DOHH2 (cell line): ENCODE results near the gene FAM151A.
"Not testable (repeated sequence)": the region's sequence is repeated elsewhere in the genome, so short reads cannot be mapped to it uniquely, and the experiment has no call there.

Experiments used
- H3F3A ChIP-seq: fragments of 200-600 bp; sonication (generic), shearing (Covaris generic); 2 replicates; pipeline ENCODE4 v1.6.0; 2016; ENCODE audit warnings: antibody characterized with exemption, mild to moderate bottlenecking; ENCODE audit not compliant: control insufficient read depth, insufficient read depth
- H3K27ac ChIP-seq: fragments of 200-600 bp; sonication (generic); 2 replicates; pipeline ENCODE4 v1.5.1; 2014; ENCODE audit warnings: low read depth, mild to moderate bottlenecking, low read length, moderate library complexity
- H3K27me3 ChIP-seq: fragments of 200-600 bp; sonication (generic); 2 replicates; pipeline ENCODE4 v1.6.1; 2014; ENCODE audit warnings: mild to moderate bottlenecking, low read length, mixed read lengths; ENCODE audit not compliant: control insufficient read depth
- H3K36me3 ChIP-seq: fragments of 200-600 bp; sonication (generic); 2 replicates; pipeline ENCODE4 v1.6.1; 2014; ENCODE audit warnings: mild to moderate bottlenecking, low read length, moderate library complexity, mixed read lengths; ENCODE audit not compliant: control insufficient read depth
- H3K4me1 ChIP-seq: fragments of 200-600 bp; sonication (generic); 2 replicates; pipeline ENCODE4 v1.6.1; 2014; ENCODE audit warnings: mild to moderate bottlenecking, low read length, mixed read lengths; ENCODE audit not compliant: control insufficient read depth
- H3K4me2 ChIP-seq: fragments of 200-600 bp; sonication (generic); 2 replicates; pipeline ENCODE4 v1.6.0; 2014; ENCODE audit warnings: mild to moderate bottlenecking, low read length, moderate library complexity
- H3K4me3 ChIP-seq: fragments of 200-600 bp; sonication (generic); 2 replicates; pipeline ENCODE4 v1.5.1; 2014; ENCODE audit warnings: mild to moderate bottlenecking, low read length, mixed read lengths
- H3K79me2 ChIP-seq: fragments of 200-600 bp; sonication (generic); 2 replicates; pipeline ENCODE4 v1.6.1; 2014; ENCODE audit warnings: mild to moderate bottlenecking, low read length, mixed read lengths; ENCODE audit not compliant: control insufficient read depth
- H3K9me2 ChIP-seq: fragments of 200-600 bp; sonication (generic); replicated peaks from 2 replicates; pipeline ENCODE4 v1.6.1; 2014; ENCODE audit warnings: mild to moderate bottlenecking, low read length, mixed read lengths; ENCODE audit not compliant: control insufficient read depth
- H3K9me3 ChIP-seq: fragments of 200-600 bp; sonication (generic); 2 replicates; pipeline ENCODE4 v1.6.1; 2014; ENCODE audit warnings: antibody characterized with exemption, low read length, mixed read lengths; ENCODE audit not compliant: control insufficient read depth, insufficient read depth
- H4K20me1 ChIP-seq: fragments of 200-600 bp; sonication (generic); 2 replicates; pipeline ENCODE4 v1.6.0; 2014; ENCODE audit warnings: low read depth, mild to moderate bottlenecking, antibody characterized with exemption, low read length, moderate library complexity; ENCODE audit not compliant: control insufficient read depth, insufficient read depth
- CTCF ChIP-seq: fragments of 200-600 bp; sonication (generic); IDR thresholded peaks from one replicate; pipeline ENCODE4 v1.5.1; 2014; ENCODE audit warnings: antibody characterized with exemption, mild to moderate bottlenecking, low read depth, low read length; ENCODE audit not compliant: poor library complexity, severe bottlenecking
- EZH2phosphoT487 ChIP-seq: fragments of 200-600 bp; sonication (generic); IDR thresholded peaks from 2 replicates; pipeline ENCODE4 v1.6.1; 2017; ENCODE audit warnings: borderline replicate concordance, mild to moderate bottlenecking, antibody characterized with exemption, low read length, moderate library complexity, mixed read lengths

The FAM151A gene

DNA sequence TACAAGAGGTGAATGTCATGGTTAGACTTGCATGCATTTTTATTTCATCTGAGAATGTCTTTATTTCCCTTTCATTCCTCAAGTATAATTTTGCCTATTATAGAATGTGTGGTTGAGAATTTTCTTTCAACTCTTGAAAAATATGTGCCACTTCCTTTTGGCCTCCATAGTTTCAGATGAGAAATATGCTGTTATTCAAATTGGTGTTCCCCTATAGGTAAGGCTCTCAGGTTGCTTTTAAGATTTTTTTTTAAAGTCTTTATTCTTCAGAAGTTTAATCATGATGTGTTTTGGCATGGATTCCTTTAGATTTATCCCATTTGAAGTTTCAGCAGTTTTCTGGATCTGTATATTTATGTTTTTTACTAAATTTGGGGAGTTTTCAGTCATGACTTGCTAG, 20.4 kb upstream of the FAM151A start:
- H3K79me2 ChIP-seq = no peaks in the 10 kb centered on the region
- no peaks in the 10 kb centered on the region for H3K36me3 ChIP-seq
- no peaks in the 10 kb centered on the region for H3F3A ChIP-seq
- no peaks in the 10 kb centered on the region for H4K20me1 ChIP-seq
- peaks cover 9% of the 10 kb centered on the region for H3K9me3 ChIP-seq
- no peak overlapping the region for H3K27ac ChIP-seq
- TF ChIP-seq EZH2phosphoT487 (no peak), CTCF (no peak)
- H3K4me2 ChIP-seq = no peak overlapping the region
- no peaks in the 10 kb centered on the region for H3K27me3 ChIP-seq
- H3K4me1 ChIP-seq = no peaks in the 10 kb centered on the region
- H3K9me2 ChIP-seq = no peaks in the 10 kb centered on the region
- H3K4me3 ChIP-seq = no peak overlapping the region

- Histone ChIP-seq H3K27me3 (no peaks in the 10 kb centered on the region), H3K4me1 (no peaks in the 10 kb centered on the region), H3K9me2 (no peaks in the 10 kb centered on the region), H4K20me1 (no peaks in the 10 kb centered on the region), H3K36me3 (no peaks in the 10 kb centered on the region), H3F3A (no peaks in the 10 kb centered on the region), H3K79me2 (no peaks in the 10 kb centered on the region), H3K9me3 (peaks cover 9% of the 10 kb centered on the region), H3K4me3 (no peak within 1 kb of the TSS), H3K4me2 (no peak within 1 kb of the TSS), H3K27ac (no peak within 1 kb of the TSS)
- TF ChIP-seq EZH2phosphoT487 (no peak), CTCF (no peak)
These were observed 17.8 kb upstream of the FAM151A start, which contains the start of gene MROH7 for GRCh38 chr1:54640863-54641836. Gene MROH7, plus strand, starts transcription at chr1:54641786. Its CDS starts 11,141 bp downstream, at chr1:54652927.

GRCh38 chr1:54640361-54640760, 17.0 kb upstream of the FAM151A start:
- H3K4me1 ChIP-seq = no peaks in the 10 kb centered on the region

GRCh38 chr1:54636461-54637446, 13.4 kb upstream of the FAM151A start:
- H3K9me3 ChIP-seq, H3K79me2 ChIP-seq, H3K27me3 ChIP-seq, H3F3A ChIP-seq, H3K4me2 ChIP-seq, H3K27ac ChIP-seq, H3K36me3 ChIP-seq, H3K4me1 ChIP-seq, H4K20me1 ChIP-seq, H3K4me3 ChIP-seq, H3K9me2 ChIP-seq: not testable (repeated sequence)

More at GRCh38 chr1:54640361-54640760, 17.0 kb upstream of the FAM151A start:
- Histone ChIP-seq H3K4me3 (no peak overlapping the region), H3K27ac (no peak overlapping the region), H4K20me1 (no peaks in the 10 kb centered on the region), H3K4me2 (no peak overlapping the region), H3K9me3 (peaks cover 9% of the 10 kb centered on the region), H3K79me2 (no peaks in the 10 kb centered on the region), H3K36me3 (no peaks in the 10 kb centered on the region), H3K27me3 (no peaks in the 10 kb centered on the region), H3K9me2 (no peaks in the 10 kb centered on the region), H3F3A (no peaks in the 10 kb centered on the region)
- no peak for TF ChIP-seq CTCF
- no peak for TF ChIP-seq EZH2phosphoT487

DNA sequence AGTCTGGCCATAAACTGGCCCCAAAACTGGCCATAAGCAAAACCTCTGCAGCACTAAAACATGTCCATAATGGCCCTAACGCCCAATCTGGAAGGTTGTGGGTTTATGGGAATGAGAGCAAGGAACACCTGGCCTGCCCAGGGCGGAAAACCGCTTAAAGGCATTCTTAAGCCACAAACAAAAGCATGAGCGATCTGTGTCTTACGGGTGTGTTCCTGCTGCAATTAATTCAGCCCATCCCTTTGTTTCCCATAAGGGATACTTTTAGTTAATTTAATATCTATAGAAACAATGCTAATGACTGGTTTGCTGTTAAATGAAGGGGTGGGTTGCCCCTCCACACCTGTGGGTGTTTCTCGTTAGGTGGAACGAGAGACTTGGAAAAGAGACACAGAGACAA, 12.5 kb upstream of the FAM151A start:
- not testable (repeated sequence) for H3K4me2 ChIP-seq, H3K27ac ChIP-seq, H3K36me3 ChIP-seq, H4K20me1 ChIP-seq, H3K4me3 ChIP-seq, H3K4me1 ChIP-seq, H3K9me3 ChIP-seq, H3K79me2 ChIP-seq, H3K9me2 ChIP-seq, H3F3A ChIP-seq, H3K27me3 ChIP-seq
